Ectodermal cell (in vitro differentiated cells): ENCODE measurements around the gene MTURN.
"Not testable (repeated sequence)": the region's sequence is repeated elsewhere in the genome, so short reads cannot be mapped to it uniquely, and the experiment has no call there.

Source experiments
- H3K27ac ChIP-seq: 2 replicates; pipeline ENCODE4 v1.7.0; 2013; ENCODE audit warnings: mild to moderate bottlenecking, low read depth, low read length; ENCODE audit not compliant: insufficient read depth, poor library complexity, severe bottlenecking
- H3K27me3 ChIP-seq: 2 replicates; pipeline ENCODE4 v1.7.0; 2013; ENCODE audit warnings: mild to moderate bottlenecking, low read length; ENCODE audit not compliant: insufficient read depth, control insufficient read depth, poor library complexity, severe bottlenecking
- H3K36me3 ChIP-seq: one replicate; pipeline ENCODE4 v1.7.0; 2013; ENCODE audit warnings: low read length; ENCODE audit not compliant: control insufficient read depth, insufficient read depth
- H3K4me1 ChIP-seq: one replicate; pipeline ENCODE4 v1.7.0; 2013; ENCODE audit warnings: low read length; ENCODE audit not compliant: control insufficient read depth, insufficient read depth
- H3K4me3 ChIP-seq: 2 replicates; pipeline ENCODE4 v1.7.0; 2013; ENCODE audit warnings: low read depth, low read length, control low read depth; ENCODE audit not compliant: insufficient read depth
- H3K9me3 ChIP-seq: 2 replicates; pipeline ENCODE4 v1.7.0; 2013; ENCODE audit warnings: mild to moderate bottlenecking, low read length, moderate library complexity; ENCODE audit not compliant: control insufficient read depth
- WGBS, 2 experiments: methylation state at CpG; one replicate each; pipeline ENCODE4 v1.1.7; 2013; ENCODE audit warnings: missing lambda C conversion rate in 2 of 2; 5-methylcytosine and 5-hydroxymethylcytosine counted together

Gene MTURN

DNA sequence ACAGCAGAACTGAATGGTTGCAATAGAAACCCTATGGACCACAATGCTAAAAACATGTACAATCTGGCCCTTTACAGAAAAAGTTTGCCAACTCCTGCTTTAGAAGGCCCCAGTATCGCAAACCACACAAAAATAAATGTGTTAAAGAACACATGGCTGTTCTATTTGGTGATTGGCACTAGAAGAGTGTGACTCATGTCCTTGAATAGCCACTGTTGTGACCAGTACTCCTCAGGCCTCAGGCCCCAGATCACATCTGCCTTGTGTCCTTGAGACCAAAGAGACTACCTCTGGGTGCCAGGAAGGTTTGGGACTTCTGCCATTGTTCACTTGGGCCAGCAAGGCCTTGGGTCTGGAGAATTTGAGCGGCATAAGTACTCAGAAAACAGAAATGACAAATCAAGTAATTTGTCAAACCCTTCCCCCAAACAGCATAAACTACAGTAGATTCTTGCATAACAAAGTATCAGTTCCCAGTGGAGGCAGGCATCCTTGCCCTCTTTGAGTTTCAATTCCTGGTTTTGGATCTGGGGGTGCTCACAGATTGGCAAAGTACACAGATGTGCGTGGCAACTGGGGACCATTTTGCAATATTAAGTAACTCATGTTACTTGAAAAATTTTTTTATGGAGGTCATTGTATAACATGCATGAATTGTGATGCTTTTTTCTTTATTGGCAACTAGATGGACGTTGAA, 50.2 kb downstream of the MTURN start:
- Histone ChIP-seq H3K4me1 (peaks cover 3% of the 10 kb centered on the region), H3K27ac (no peak overlapping the region), H3K4me3 (no peak overlapping the region), H3K27me3 (no peaks in the 10 kb centered on the region), H3K36me3 (no peaks in the 10 kb centered on the region), H3K9me3 (peaks cover 4% of the 10 kb centered on the region)
- WGBS, 2 experiments, result 96 to 98% methylated on average over 3 to 4 of the region's 4 CpGs

DNA sequence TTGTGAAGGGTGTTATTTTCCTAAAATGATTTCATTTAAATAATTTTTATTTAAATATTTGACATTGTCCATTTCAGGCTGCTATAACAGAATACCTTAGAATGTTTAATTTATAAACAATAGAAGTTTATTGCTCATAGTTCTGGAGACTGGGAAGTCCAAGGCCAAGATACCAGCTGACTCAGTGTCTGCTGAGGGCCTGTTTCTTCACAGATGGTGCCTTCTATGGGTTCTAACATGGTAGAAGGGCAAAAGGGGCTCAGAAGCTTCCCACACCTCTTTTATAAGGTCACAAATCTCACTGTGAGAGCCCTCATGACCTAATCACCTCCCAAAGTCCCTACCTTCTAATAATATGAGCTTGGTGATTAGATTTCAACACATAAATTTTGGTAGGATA, 50.7 kb downstream of the MTURN start:
- H3K36me3 ChIP-seq, result no peaks in the 10 kb centered on the region
- no peak overlapping the region for H3K27ac ChIP-seq
- H3K4me3 ChIP-seq, result no peak overlapping the region
- H3K27me3 ChIP-seq, result no peaks in the 10 kb centered on the region
- H3K4me1 ChIP-seq, result peaks cover 3% of the 10 kb centered on the region
- peaks cover 4% of the 10 kb centered on the region for H3K9me3 ChIP-seq

DNA sequence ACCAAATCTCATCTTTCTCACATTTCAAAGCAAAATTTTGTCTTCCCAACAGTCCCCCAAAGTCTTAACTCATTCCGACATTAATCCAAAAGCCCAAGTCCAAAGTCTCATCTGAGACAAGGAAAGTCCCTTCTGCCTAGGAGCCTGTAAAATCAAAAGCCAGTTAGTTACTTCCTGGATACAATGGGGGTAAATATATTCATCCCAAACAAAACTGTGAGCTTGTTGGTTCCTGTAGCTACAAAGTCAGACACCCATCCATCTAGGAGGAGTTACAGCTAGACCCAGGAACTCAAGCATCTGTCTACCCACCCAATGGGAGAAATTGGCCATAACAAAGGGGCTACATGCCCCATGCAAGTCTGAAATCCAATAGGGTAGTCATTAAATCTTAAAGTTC, 51.9 kb downstream of the MTURN start:
- H3K27ac ChIP-seq, result no peak overlapping the region
- 80 to 94% methylated on average over 1 of the region's 1 CpG for WGBS, 2 experiments
- peaks cover 3% of the 10 kb centered on the region for H3K4me1 ChIP-seq
- no peaks in the 10 kb centered on the region for H3K36me3 ChIP-seq
- H3K27me3 ChIP-seq, result no peaks in the 10 kb centered on the region
- peaks cover 4% of the 10 kb centered on the region for H3K9me3 ChIP-seq
- H3K4me3 ChIP-seq, result no peak overlapping the region

DNA sequence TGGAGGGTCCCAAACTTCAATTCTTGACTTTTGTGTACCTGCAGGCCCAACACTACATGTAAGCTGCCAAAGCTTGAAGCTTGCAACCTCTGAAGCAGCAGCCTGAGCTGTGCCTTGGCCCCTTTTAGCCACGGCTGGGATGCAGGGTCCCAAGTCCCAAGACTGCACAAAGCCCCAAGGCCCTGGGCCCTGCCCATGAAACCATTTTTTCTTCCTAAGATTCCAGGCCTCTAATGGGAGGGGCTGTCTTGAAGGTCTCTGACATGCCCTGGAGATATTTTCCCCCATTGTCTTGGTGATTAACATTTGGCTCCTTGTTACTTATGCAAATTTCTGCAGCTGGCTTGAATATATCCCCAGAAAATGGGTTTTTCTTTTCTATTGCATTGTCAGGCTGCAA, 52.7 kb downstream of the MTURN start:
- no peaks in the 10 kb centered on the region for H3K36me3 ChIP-seq
- 85 to 96% methylated on average over 1 of the region's 1 CpG for WGBS, 2 experiments
- no peaks in the 10 kb centered on the region for H3K27me3 ChIP-seq
- H3K9me3 ChIP-seq, result peaks cover 4% of the 10 kb centered on the region
- H3K4me1 ChIP-seq, result peaks cover 3% of the 10 kb centered on the region
- H3K4me3 ChIP-seq, result no peak overlapping the region
- no peak overlapping the region for H3K27ac ChIP-seq

DNA sequence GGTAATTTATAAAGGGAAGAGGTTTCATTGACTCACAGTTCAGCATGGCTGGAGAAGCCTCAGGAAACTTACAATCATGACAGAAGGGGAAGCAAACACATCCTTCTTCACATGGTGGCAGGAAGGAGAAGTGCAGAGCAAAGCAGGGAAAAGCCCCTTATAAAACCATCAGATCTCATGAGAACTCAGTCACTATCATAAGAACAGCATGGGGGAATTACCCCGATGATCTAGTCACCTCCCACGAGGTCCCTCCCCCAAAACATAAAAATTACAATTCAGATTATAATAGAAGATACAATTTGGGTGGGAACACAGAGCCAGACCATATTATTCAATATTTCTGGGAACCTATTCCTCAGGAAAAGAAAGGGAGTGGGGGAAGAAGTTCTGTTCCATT, 53.6 kb downstream of the MTURN start:
- not testable (repeated sequence) for H3K36me3 ChIP-seq, H3K27me3 ChIP-seq, H3K9me3 ChIP-seq, H3K4me3 ChIP-seq, H3K4me1 ChIP-seq
- WGBS, 2 experiments, result 60 to 83% methylated on average over 1 to 2 of the region's 2 CpGs
- peak overlapping the region; percentile 38 for H3K27ac ChIP-seq

DNA sequence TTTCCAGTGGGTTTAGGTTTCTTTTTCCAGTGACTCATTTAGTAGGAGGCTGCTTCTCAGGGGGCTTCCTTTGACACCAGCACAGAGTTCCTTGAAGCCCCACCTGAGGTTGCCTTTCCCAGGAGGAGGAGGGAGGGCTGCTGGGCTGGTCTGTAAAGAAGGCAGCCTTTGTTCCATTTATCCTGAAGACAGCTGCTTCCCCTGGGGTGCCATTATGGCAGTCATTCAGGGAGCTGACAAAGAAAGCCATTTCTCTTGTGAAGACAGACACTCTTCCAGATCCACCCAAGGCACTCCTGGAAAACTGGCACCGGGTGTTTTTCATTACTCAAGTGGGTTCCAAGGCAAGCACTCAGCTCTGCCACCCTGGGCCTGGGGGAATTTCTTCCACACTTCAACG, 54.0 kb downstream of the MTURN start:
- Histone ChIP-seq H3K36me3 (no peaks in the 10 kb centered on the region), H3K4me3 (no peak overlapping the region), H3K27me3 (no peaks in the 10 kb centered on the region), H3K27ac (peak overlapping the region; percentile 38), H3K9me3 (peaks cover 4% of the 10 kb centered on the region), H3K4me1 (peaks cover 3% of the 10 kb centered on the region)
- 66 to 75% methylated on average over 2 of the region's 2 CpGs for whole genome bisulfite sequencing, 2 experiments

DNA sequence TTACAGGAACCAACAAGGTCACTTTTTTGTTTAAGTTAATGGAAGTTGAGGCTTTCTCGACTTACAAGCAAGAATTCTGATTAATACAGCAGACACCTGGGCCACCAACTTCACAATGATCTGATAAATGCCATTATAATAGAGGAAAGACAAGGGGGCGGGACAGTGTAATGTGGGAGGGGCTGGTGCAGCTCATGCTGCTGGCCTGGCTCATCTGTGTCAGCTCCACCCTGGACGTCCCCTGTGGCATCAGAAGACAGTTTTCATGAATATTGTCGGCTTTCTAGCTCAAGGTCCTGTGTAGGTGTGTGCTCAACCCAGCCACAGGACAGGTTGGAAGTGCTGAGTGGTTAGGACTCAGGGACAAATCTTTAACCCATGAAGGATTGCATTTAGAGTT, 57.0 kb downstream of the MTURN start:
- peaks cover 2% of the 10 kb centered on the region for H3K9me3 ChIP-seq
- peaks cover 3% of the 10 kb centered on the region for H3K4me1 ChIP-seq
- peaks cover 5% of the 10 kb centered on the region for H3K36me3 ChIP-seq
- H3K27ac ChIP-seq, result no peak overlapping the region
- no peaks in the 10 kb centered on the region for H3K27me3 ChIP-seq
- no peak overlapping the region for H3K4me3 ChIP-seq
- 95 to 99% methylated on average over 4 of the region's 4 CpGs for WGBS, 2 experiments

DNA sequence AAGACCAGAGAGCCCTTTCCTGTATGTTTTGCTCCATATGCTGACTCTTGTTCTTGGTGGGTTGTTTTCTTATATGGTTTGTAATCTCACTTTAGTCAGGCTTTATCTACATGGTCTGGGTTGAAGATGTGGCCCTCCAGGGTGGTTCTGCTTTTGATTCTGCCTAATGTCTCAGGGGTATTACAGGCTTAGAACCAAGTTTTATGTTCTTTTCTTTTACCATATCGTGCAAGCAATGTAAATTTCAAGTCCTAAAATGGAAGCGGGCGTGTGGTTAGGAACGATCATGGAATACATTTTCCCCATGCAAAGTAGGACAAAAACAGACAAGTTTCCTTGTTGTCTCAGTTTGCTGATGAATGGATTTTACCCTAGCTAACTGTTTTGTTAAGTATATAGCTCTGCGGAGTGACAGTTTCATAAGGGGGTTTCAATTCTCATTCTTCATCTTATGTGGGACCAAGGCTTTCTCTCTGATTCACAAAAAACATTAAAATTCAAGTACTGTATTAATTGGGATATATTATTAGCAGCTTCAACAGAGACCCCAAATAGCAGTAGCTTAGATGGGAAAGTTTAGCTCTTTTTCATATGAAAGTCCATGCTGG, 58.7 kb downstream of the MTURN start:
- no peaks in the 10 kb centered on the region for H3K9me3 ChIP-seq
- H3K36me3 ChIP-seq, result peaks cover 5% of the 10 kb centered on the region
- WGBS, 2 experiments, result 97 to 99% methylated on average over 5 of the region's 5 CpGs
- H3K27ac ChIP-seq, result no peak overlapping the region
- no peaks in the 10 kb centered on the region for H3K27me3 ChIP-seq
- peaks cover 2% of the 10 kb centered on the region for H3K4me1 ChIP-seq
- no peak overlapping the region for H3K4me3 ChIP-seq

DNA sequence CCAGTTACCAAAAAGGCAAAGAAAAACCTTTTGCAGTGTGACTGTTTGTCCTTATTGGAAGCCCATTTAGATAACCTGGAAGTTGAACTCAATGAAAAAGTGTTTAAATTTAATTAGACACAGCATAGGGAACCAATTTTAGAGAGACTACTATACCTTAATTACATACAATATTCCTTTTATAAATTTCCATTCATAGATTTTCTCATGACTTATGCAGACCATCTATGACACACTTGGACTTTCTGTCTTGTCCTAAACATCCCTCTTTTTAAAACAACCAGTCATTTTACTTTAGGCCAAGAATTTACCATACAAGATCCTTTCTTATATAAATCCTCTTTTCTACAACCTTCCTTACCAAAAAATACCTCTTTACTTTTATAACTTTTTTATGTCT, 61.6 kb downstream of the MTURN start:
- Histone ChIP-seq H3K27ac (no peak overlapping the region), H3K9me3 (no peaks in the 10 kb centered on the region), H3K27me3 (no peaks in the 10 kb centered on the region), H3K36me3 (peaks cover 5% of the 10 kb centered on the region), H3K4me1 (no peaks in the 10 kb centered on the region), H3K4me3 (no peak overlapping the region)

DNA sequence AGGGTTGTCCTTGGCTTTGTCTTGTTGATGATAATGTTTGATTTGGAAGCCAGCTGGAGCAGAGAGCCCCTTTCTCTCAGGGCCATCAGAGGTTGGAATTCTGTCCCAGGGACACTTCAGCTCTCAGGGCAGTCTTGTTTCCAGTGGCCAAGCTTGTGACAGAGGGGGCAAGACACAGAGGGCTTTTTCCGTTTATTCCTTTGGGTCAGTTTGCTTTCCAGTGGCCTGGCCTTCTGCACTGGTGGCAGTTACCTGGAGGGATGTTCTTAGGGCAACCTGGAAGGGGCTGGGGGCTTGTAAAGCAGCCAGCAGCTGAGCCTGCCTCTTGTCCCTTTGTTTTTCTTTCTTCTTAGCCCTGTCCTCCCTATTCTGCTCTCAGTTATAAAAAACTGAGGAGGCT, 62.7 kb downstream of the MTURN start:
- WGBS, 2 experiments, result 46 to 54% methylated on average over 1 of the region's 1 CpG
- no peak overlapping the region for H3K4me3 ChIP-seq
- H3K9me3 ChIP-seq, result no peaks in the 10 kb centered on the region
- H3K27me3 ChIP-seq, result no peaks in the 10 kb centered on the region
- no peaks in the 10 kb centered on the region for H3K4me1 ChIP-seq
- peaks cover 5% of the 10 kb centered on the region for H3K36me3 ChIP-seq
- H3K27ac ChIP-seq, result no peak overlapping the region
